GM18499 (cell line): Measurements from ENCODE around the gene MAFB.

Experiments
- ATAC-seq: cut with Tn5 transposase; IDR thresholded peaks from one replicate; pipeline ENCODE4 v1.9.1; 2021; ENCODE audit warnings: moderate number of reproducible peaks; ENCODE audit not compliant: insufficient read depth, unreplicated experiment

Gene MAFB

GRCh38 chr20:40683221-40683893 is 5.7 kb downstream of the MAFB start:
- ATAC-seq, result no peak

- ATAC-seq, result no peak
These were observed 6.7 kb downstream of the MAFB start for GRCh38 chr20:40682104-40682981.

- no peak for ATAC-seq
These were observed 7.4 kb downstream of the MAFB start for GRCh38 chr20:40681684-40682083.

GRCh38 chr20:40681165-40681564 is 7.9 kb downstream of the MAFB start:
- no peak for ATAC-seq

- ATAC-seq, result peak; percentile 77
These were observed 8.7 kb downstream of the MAFB start for GRCh38 chr20:40680161-40680959.

- no peak for ATAC-seq
These were observed 9.9 kb downstream of the MAFB start for GRCh38 chr20:40679184-40679583.

GRCh38 chr20:40678286-40678875 is 10.7 kb downstream of the MAFB start:
- no peak for ATAC-seq

GRCh38 chr20:40677343-40677924 is 11.6 kb downstream of the MAFB start:
- no peak for ATAC-seq

GRCh38 chr20:40676491-40677269 is 12.4 kb downstream of the MAFB start:
- no peak for ATAC-seq

GRCh38 chr20:40675599-40676221 is 13.3 kb downstream of the MAFB start:
- ATAC-seq, result no peak

GRCh38 chr20:40673442-40673841 is 15.6 kb downstream of the MAFB start:
- ATAC-seq, result no peak

- no peak for ATAC-seq
These were observed 16.9 kb downstream of the MAFB start for GRCh38 chr20:40672095-40672494.

GRCh38 chr20:40670253-40670652 is 18.8 kb downstream of the MAFB start:
- ATAC-seq, result no peak

GRCh38 chr20:40669692-40670091 is 19.3 kb downstream of the MAFB start:
- ATAC-seq, result no peak

GRCh38 chr20:40668449-40669228 is 20.4 kb downstream of the MAFB start:
- no peak for ATAC-seq

- no peak for ATAC-seq
These were observed 21.5 kb downstream of the MAFB start for GRCh38 chr20:40667503-40667902.

GRCh38 chr20:40666336-40666735 is 22.7 kb downstream of the MAFB start:
- ATAC-seq, result no peak

- no peak for ATAC-seq
These were observed 24.1 kb downstream of the MAFB start for GRCh38 chr20:40664891-40665290.
